Measurements from ENCODE around the gene PSTPIP2. TPM values are rescaled to one million over a fixed set of nuclear protein-coding genes. Genes with fewer than 3 reads are reported as not detected.

The PSTPIP2 gene
- total RNA-seq, 3 donors from 2014 or later (not counting 1 experiment from before 2014, with no cell fraction given) = 34.7 to 55.0 (median 46.9) TPM

GRCh38 chr18:45945669-45946068 lies 126.4 kb downstream of the PSTPIP2 start:
- Histone ChIP-seq H3K4me1 (ENCODE audit: control insufficient read depth, insufficient read depth, low read length) (no peaks in the 10 kb centered on the region), H3K36me3 (ENCODE audit: control insufficient read depth, insufficient read depth, low read length) (peaks cover 85% of the 10 kb centered on the region), H3K4me3 (ENCODE audit: low read length) (no peak overlapping the region), H3K27ac (ENCODE audit: low read length) (no peak overlapping the region), H3K27me3 (ENCODE audit: control insufficient read depth, insufficient read depth, low read length) (no peaks in the 10 kb centered on the region), H3K9me3 (ENCODE audit: control insufficient read depth, insufficient read depth, low read length) (no peaks in the 10 kb centered on the region)
- Mint-ChIP-seq H3K36me3 (peaks cover 83% of the 10 kb centered on the region), H3K4me3 (no peak overlapping the region), H3K27ac (peak overlapping the region in 1 of 2 donors; percentile 60), H3K4me1 (peaks cover 26 to 29% of the 10 kb centered on the region in 2 donors), H3K27me3 (ENCODE audit: low read depth in 2 of 2) (no peaks in the 10 kb centered on the region), H3K9me3 (no peaks in the 10 kb centered on the region)
- TF ChIP-seq CTCF (IDR thresholded peaks at IDR 0.05) = no peak
- ATAC-seq (no peak), DNase-seq (no peak)
- intact Hi-C loops (cut with micrococcal nuclease) = no loop called here
- 93% methylated on average over 4 of the region's 5 CpGs for WGBS (ENCODE audit: insufficient coverage)

- H3K27ac Mint-ChIP-seq = peak overlapping the region in 1 of 2 donors; percentile 89
- Histone ChIP-seq H3K4me1 (ENCODE audit: control insufficient read depth, insufficient read depth, low read length) (peaks cover 19% of the 10 kb centered on the region), H3K9me3 (ENCODE audit: control insufficient read depth, insufficient read depth, low read length) (no peaks in the 10 kb centered on the region), H3K36me3 (ENCODE audit: control insufficient read depth, insufficient read depth, low read length) (peaks cover 59% of the 10 kb centered on the region), H3K4me3 (ENCODE audit: low read length) (no peak overlapping the region), H3K27ac (ENCODE audit: low read length) (no peak overlapping the region), H3K27me3 (ENCODE audit: control insufficient read depth, insufficient read depth, low read length) (no peaks in the 10 kb centered on the region)
- 86% methylated on average over 2 of the region's 2 CpGs for WGBS (ENCODE audit: insufficient coverage)
- TF ChIP-seq CTCF (IDR thresholded peaks at IDR 0.05) = no peak
- H3K4me3 Mint-ChIP-seq = peak overlapping the region; percentile 7
- intact Hi-C loops (cut with micrococcal nuclease) = no loop called here
- DNase-seq (no peak), ATAC-seq (no peak)
- no peaks in the 10 kb centered on the region for H3K27me3 Mint-ChIP-seq (ENCODE audit: low read depth in 2 of 2)
- H3K36me3 Mint-ChIP-seq = peaks cover 59% of the 10 kb centered on the region
- H3K4me1 Mint-ChIP-seq = peaks cover 43 to 47% of the 10 kb centered on the region in 2 donors
- H3K9me3 Mint-ChIP-seq = no peaks in the 10 kb centered on the region
Measured at GRCh38 chr18:45940724-45941123, 131.3 kb downstream of the PSTPIP2 start.

GRCh38 chr18:45939236-45939635 lies 132.8 kb downstream of the PSTPIP2 start:
- no peaks in the 10 kb centered on the region for H3K27me3 ChIP-seq (ENCODE audit: control insufficient read depth, insufficient read depth, low read length)
- H3K4me1 Mint-ChIP-seq = peaks cover 47 to 51% of the 10 kb centered on the region in 2 donors

More at GRCh38 chr18:45939236-45939635, 132.8 kb downstream of the PSTPIP2 start:
- no peaks in the 10 kb centered on the region for H3K9me3 ChIP-seq (ENCODE audit: control insufficient read depth, insufficient read depth, low read length)
- ATAC-seq (no peak), DNase-seq (no peak)
- H3K27ac ChIP-seq (ENCODE audit: low read length) = peak overlapping the region; percentile 79
- no peaks in the 10 kb centered on the region for H3K27me3 Mint-ChIP-seq (ENCODE audit: low read depth in 2 of 2)
- no peak overlapping the region for H3K4me3 ChIP-seq (ENCODE audit: low read length)
- peaks cover 55% of the 10 kb centered on the region for H3K36me3 ChIP-seq (ENCODE audit: control insufficient read depth, insufficient read depth, low read length)
- no peaks in the 10 kb centered on the region for H3K9me3 Mint-ChIP-seq
- peaks cover 45% of the 10 kb centered on the region for H3K36me3 Mint-ChIP-seq
- H3K27ac Mint-ChIP-seq = peak overlapping the region; percentile 86 to 89
- peak overlapping the region; percentile 83 for H3K4me3 Mint-ChIP-seq
- no peak for TF ChIP-seq CTCF (IDR thresholded peaks at IDR 0.05)
- WGBS (ENCODE audit: insufficient coverage) = 44% methylated on average over 1 of the region's 2 CpGs
- intact Hi-C loops (cut with micrococcal nuclease) = loop anchor here (2.0 kb wide), 1 partner anchor 36 kb away; no protein-coding TSS in a partner anchor
- peaks cover 19% of the 10 kb centered on the region for H3K4me1 ChIP-seq (ENCODE audit: control insufficient read depth, insufficient read depth, low read length)

Data from natural killer cell (primary cell).